BLaER1 (cell line): ENCODE data around the gene GRB7.
"Not testable (repeated sequence)": the region's sequence is repeated elsewhere in the genome, so short reads cannot be mapped to it uniquely, and the experiment has no call there.

Source experiments
- H3K27ac ChIP-seq: shearing (Covaris generic); formaldehyde crosslinking; 2 replicates; pipeline ENCODE4 v1.8.1; 2022
- H3K27me3 ChIP-seq: shearing (Covaris generic); formaldehyde crosslinking; 2 replicates; pipeline ENCODE4 v1.8.1; 2022
- H3K36me3 ChIP-seq: shearing (Covaris generic); formaldehyde crosslinking; 2 replicates; pipeline ENCODE4 v1.8.1; 2022
- H3K4me1 ChIP-seq: shearing (Covaris generic); formaldehyde crosslinking; 2 replicates; pipeline ENCODE4 v1.8.1; 2022
- H3K4me2 ChIP-seq: shearing (Covaris generic); formaldehyde crosslinking; 2 replicates; pipeline ENCODE4 v1.8.1; 2022
- H3K4me3 ChIP-seq: shearing (Covaris generic); formaldehyde crosslinking; 2 replicates; pipeline ENCODE4 v1.8.1; 2022
- H3K9ac ChIP-seq: shearing (Covaris generic); formaldehyde crosslinking; 2 replicates; pipeline ENCODE4 v1.8.1; 2022
- H3K9me3 ChIP-seq: shearing (Covaris generic); formaldehyde crosslinking; 2 replicates; pipeline ENCODE4 v1.8.1; 2022
- H4K20me1 ChIP-seq: shearing (Covaris generic); formaldehyde crosslinking; 2 replicates; pipeline ENCODE4 v1.8.1; 2022
- Cebpa-rat ChIP-seq: shearing (Covaris generic); IDR thresholded peaks from 2 replicates; pipeline ENCODE4 v1.8.1; 2022

The GRB7 gene

GRCh38 chr17:39748444-39749034, 10.8 kb downstream of the GRB7 start:
- not testable (repeated sequence) for H3K36me3 ChIP-seq, H3K9me3 ChIP-seq, H3K9ac ChIP-seq, H3K27ac ChIP-seq, H3K27me3 ChIP-seq, H3K4me2 ChIP-seq, H3K4me3 ChIP-seq, H4K20me1 ChIP-seq
- peaks cover 34% of the 10 kb centered on the region for H3K4me1 ChIP-seq
- 0 out of 2 replicates have a peak, but pooled peaks have one; percentile 33 for TF ChIP-seq Cebpa-rat

- no peaks in the 10 kb centered on the region for H3K36me3 ChIP-seq
- H4K20me1 ChIP-seq = no peaks in the 10 kb centered on the region
- no peak for TF ChIP-seq Cebpa-rat
- H3K4me3 ChIP-seq = no peak overlapping the region
- H3K27ac ChIP-seq = peak overlapping the region; percentile 40
- H3K4me2 ChIP-seq = 0 out of 2 replicates have a peak overlapping the region, but pooled peaks have one; percentile 8
- no peak overlapping the region for H3K9ac ChIP-seq
- H3K9me3 ChIP-seq = no peaks in the 10 kb centered on the region
- H3K4me1 ChIP-seq = peaks cover 45% of the 10 kb centered on the region
- no peaks in the 10 kb centered on the region for H3K27me3 ChIP-seq
Observed at GRCh38 chr17:39750131-39751015, 12.6 kb downstream of the GRB7 start.

- H3K36me3 ChIP-seq = no peaks in the 10 kb centered on the region
- no peak for TF ChIP-seq Cebpa-rat
- H3K9ac ChIP-seq = no peak overlapping the region
- peak overlapping the region; percentile 40; the same call in 1 of the 2 replicates for H3K27ac ChIP-seq
- H3K4me3 ChIP-seq = no peak overlapping the region
- no peaks in the 10 kb centered on the region for H3K9me3 ChIP-seq
- H3K4me1 ChIP-seq = peaks cover 52% of the 10 kb centered on the region
- no peaks in the 10 kb centered on the region for H3K27me3 ChIP-seq
- no peaks in the 10 kb centered on the region for H4K20me1 ChIP-seq
- no peak overlapping the region for H3K4me2 ChIP-seq
Observed at GRCh38 chr17:39751016-39751543, 13.3 kb downstream of the GRB7 start.

- no peak for TF ChIP-seq Cebpa-rat
- Histone ChIP-seq H3K4me3 (no peak overlapping the region), H3K9ac (no peak overlapping the region), H3K36me3 (no peaks in the 10 kb centered on the region), H3K4me2 (peak overlapping the region; percentile 89), H3K27ac (peak overlapping the region; percentile 38), H3K27me3 (no peaks in the 10 kb centered on the region), H3K4me1 (peaks cover 58% of the 10 kb centered on the region), H3K9me3 (no peaks in the 10 kb centered on the region), H4K20me1 (no peaks in the 10 kb centered on the region)
Observed at GRCh38 chr17:39751637-39752036, 13.9 kb downstream of the GRB7 start.

GRCh38 chr17:39752241-39752881, 14.6 kb downstream of the GRB7 start:
- no peaks in the 10 kb centered on the region for H4K20me1 ChIP-seq
- H3K9me3 ChIP-seq = no peaks in the 10 kb centered on the region
- no peak overlapping the region; the same call in 1 of the 2 replicates for H3K9ac ChIP-seq
- peak overlapping the region; percentile 38 for H3K27ac ChIP-seq
- no peaks in the 10 kb centered on the region for H3K36me3 ChIP-seq
- peak overlapping the region; percentile 89 for H3K4me2 ChIP-seq
- no peaks in the 10 kb centered on the region for H3K27me3 ChIP-seq
- no peak for TF ChIP-seq Cebpa-rat
- peaks cover 65% of the 10 kb centered on the region for H3K4me1 ChIP-seq
- H3K4me3 ChIP-seq = no peak overlapping the region

GRCh38 chr17:39753514-39754160, 15.9 kb downstream of the GRB7 start:
- no peaks in the 10 kb centered on the region for H4K20me1 ChIP-seq
- peaks cover 78% of the 10 kb centered on the region for H3K4me1 ChIP-seq
- H3K4me3 ChIP-seq = peak overlapping the region; percentile 63
- no peak for TF ChIP-seq Cebpa-rat
- H3K36me3 ChIP-seq = no peaks in the 10 kb centered on the region
- H3K27ac ChIP-seq = peak overlapping the region; percentile 99
- peak overlapping the region; percentile 91 for H3K9ac ChIP-seq
- H3K4me2 ChIP-seq = peak overlapping the region; percentile 89
- no peaks in the 10 kb centered on the region for H3K27me3 ChIP-seq
- H3K9me3 ChIP-seq = no peaks in the 10 kb centered on the region

GRCh38 chr17:39754161-39754957, 16.6 kb downstream of the GRB7 start:
- TF ChIP-seq Cebpa-rat = no peak
- Histone ChIP-seq H3K36me3 (no peaks in the 10 kb centered on the region), H3K9me3 (no peaks in the 10 kb centered on the region), H3K4me2 (peak overlapping the region; percentile 93), H3K4me1 (peaks cover 85% of the 10 kb centered on the region), H4K20me1 (no peaks in the 10 kb centered on the region), H3K27ac (peak overlapping the region; percentile 99), H3K9ac (peak overlapping the region; percentile 91), H3K27me3 (no peaks in the 10 kb centered on the region), H3K4me3 (peak overlapping the region; percentile 63)

GRCh38 chr17:39754958-39755553, 17.3 kb downstream of the GRB7 start:
- H3K27ac ChIP-seq = peak overlapping the region; percentile 99
- no peaks in the 10 kb centered on the region for H3K9me3 ChIP-seq
- H3K27me3 ChIP-seq = no peaks in the 10 kb centered on the region
- peak overlapping the region; percentile 63 for H3K4me3 ChIP-seq
- no peaks in the 10 kb centered on the region for H4K20me1 ChIP-seq
- no peak for TF ChIP-seq Cebpa-rat
- no peaks in the 10 kb centered on the region for H3K36me3 ChIP-seq
- peak overlapping the region; percentile 91 for H3K9ac ChIP-seq
- peaks cover 90% of the 10 kb centered on the region for H3K4me1 ChIP-seq
- H3K4me2 ChIP-seq = peak overlapping the region; percentile 93
